PC-3 (cell line): ENCODE data around the gene FLYWCH1. TPM values are rescaled to one million over a fixed set of nuclear protein-coding genes. Genes with fewer than 3 reads are reported as not detected.

Experiments used
- ATAC-seq: fragments of 200-7000 bp; cut with Tn5 transposase; 2 replicates; pipeline ENCODE4 v1.9.1; 2020; ENCODE audit warnings: mild to moderate bottlenecking, moderate library complexity
- BruUV-seq: library from RNA; stranded (reverse); fragments of 400-500 nt; replicated peaks from 2 replicates; lab custom pipeline; 2021; lab: Mats Ljungman, UMichigan
- CTCF ChIA-PET: fragments of 300-600 bp; sonication (Branson Sonifier 250); formaldehyde crosslinking; loops from one replicate; lab custom pipeline; 2022; ENCODE audit warnings: antibody characterized with exemption; lab: Charles Lee
- POLR2A ChIA-PET: fragments of 300-600 bp; sonication (Branson Sonifier 250); formaldehyde crosslinking; loops from one replicate; lab custom pipeline; 2022; ENCODE audit warnings: antibody characterized with exemption; ENCODE audit not compliant: unreplicated experiment; lab: Charles Lee
- DNase-seq: peaks from one replicate; pipeline ENCODE4 v3.0.0-alpha.2; 2015
- H2AFZ ChIP-seq: fragments of 300-600 bp; sonication (generic); 2 replicates; pipeline ENCODE4 v1.6.0; 2016; ENCODE audit warnings: antibody characterized with exemption, low read length
- H3F3A ChIP-seq: fragments of 300-600 bp; sonication (generic); one replicate; pipeline ENCODE4 v1.6.0; 2017; ENCODE audit warnings: antibody characterized with exemption, low read length, control low read depth, mild to moderate bottlenecking; ENCODE audit not compliant: unreplicated experiment
- H3K27ac ChIP-seq: fragments of 300-600 bp; sonication (generic); 2 replicates; pipeline ENCODE4 v1.5.1; 2016; ENCODE audit warnings: mild to moderate bottlenecking, low read length
- H3K27me3 ChIP-seq: fragments of 300-600 bp; sonication (generic); 2 replicates; pipeline ENCODE4 v1.6.1; 2016; ENCODE audit warnings: low read length, mixed read lengths
- H3K36me3 ChIP-seq: fragments of 300-600 bp; sonication (generic); 2 replicates; pipeline ENCODE4 v1.6.1; 2016; ENCODE audit warnings: low read depth, mixed run types, low read length, mixed read lengths
- H3K4me1 ChIP-seq: fragments of 300-600 bp; sonication (generic); 2 replicates; pipeline ENCODE4 v1.5.1; 2016; ENCODE audit warnings: low read length; ENCODE audit not compliant: insufficient read depth
- H3K4me2 ChIP-seq: fragments of 300-600 bp; sonication (generic); 2 replicates; pipeline ENCODE4 v1.6.0; 2016; ENCODE audit warnings: low read length
- H3K4me3 ChIP-seq: fragments of 300-600 bp; sonication (generic); 2 replicates; pipeline ENCODE4 v1.5.1; 2016; ENCODE audit warnings: mild to moderate bottlenecking, low read length, mixed read lengths
- H3K79me2 ChIP-seq: fragments of 300-600 bp; sonication (generic); 2 replicates; pipeline ENCODE4 v1.6.1; 2017; ENCODE audit warnings: low read length, mixed read lengths
- H3K9ac ChIP-seq: fragments of 300-600 bp; sonication (generic); 2 replicates; pipeline ENCODE4 v1.6.0; 2016; ENCODE audit warnings: mild to moderate bottlenecking, low read length
- H3K9me2 ChIP-seq: fragments of 300-600 bp; sonication (generic); replicated peaks from 2 replicates; pipeline ENCODE4 v1.6.1; 2016; ENCODE audit warnings: mixed run types, low read length, mixed read lengths
- H3K9me3 ChIP-seq: fragments of 300-600 bp; sonication (generic); 2 replicates; pipeline ENCODE4 v1.6.1; 2016; ENCODE audit warnings: low read length, mixed read lengths
- H4K20me1 ChIP-seq: fragments of 300-600 bp; sonication (generic); 2 replicates; pipeline ENCODE4 v1.6.1; 2016; ENCODE audit warnings: low read length, mixed read lengths
- CTCF ChIP-seq: fragments of 300-600 bp; sonication (generic); conservative IDR thresholded peaks from 2 replicates; pipeline ENCODE4 v1.5.1; 2017; ENCODE audit warnings: antibody characterized with exemption, low read depth, mild to moderate bottlenecking, low read length
- EZH2 ChIP-seq: fragments of 300-600 bp; sonication (generic); IDR thresholded peaks from one replicate; pipeline ENCODE4 v1.6.1; 2017; ENCODE audit warnings: antibody characterized with exemption, mild to moderate bottlenecking, low read length; ENCODE audit not compliant: unreplicated experiment
- EZH2phosphoT487 ChIP-seq: fragments of 300-600 bp; sonication (generic); IDR thresholded peaks from 2 replicates; pipeline ENCODE4 v1.6.1; 2018; ENCODE audit warnings: mild to moderate bottlenecking, antibody characterized with exemption, low read length, borderline replicate concordance
- intact Hi-C: fragments of 100-400 bp; cut with micrococcal nuclease; formaldehyde crosslinking; loops from 2 replicates; pipeline ENCODE4 v1.9.0; 2023
- total RNA-seq: library from RNA; depleted of rRNA; stranded (reverse); fragments of >200 nt; gene quantifications from 2 replicates; pipeline ENCODE4 v1.2.3, GENCODE V29; 2014

The FLYWCH1 gene
- total RNA-seq, 1 experiment from 2014 or later, result 41.4 TPM

GRCh38 chr16:2883458-2883908, 28.2 kb upstream of the FLYWCH1 start:
- peaks cover under 1% of the 10 kb centered on the region; the same call in 1 of the 2 replicates for H3K36me3 ChIP-seq
- peak overlapping the region; percentile 77 for H3K9ac ChIP-seq
- no peak for DNase-seq
- no peaks in the 10 kb centered on the region for H3K9me3 ChIP-seq
- ATAC-seq, result peak; percentile 8; the same call in 1 of the 2 replicates
- no peaks in the 10 kb centered on the region for H3K9me2 ChIP-seq
- peak overlapping the region; percentile 90 for H3K4me3 ChIP-seq
- CTCF ChIA-PET, result interaction anchor here (1.7 kb wide), 1 partner anchor 44 kb away, joined by 4 read pairs; no protein-coding TSS in a partner anchor
- H3K4me2 ChIP-seq, result peak overlapping the region; percentile 90
- no peak overlapping the region for H3K27ac ChIP-seq
- peak overlapping the region; percentile 80 for H2AFZ ChIP-seq
- BruUV-seq, result no TSS peak
- TF ChIP-seq CTCF, result no peak
- no peak for TF ChIP-seq EZH2
- no peak for TF ChIP-seq EZH2phosphoT487
- H3K79me2 ChIP-seq, result peaks cover 16% of the 10 kb centered on the region
- H3K4me1 ChIP-seq, result peaks cover 5% of the 10 kb centered on the region; the same call in 1 of the 2 replicates
- intact Hi-C loops, result loop anchor here (2.0 kb wide), 1 partner anchor 21 kb away; no protein-coding TSS in a partner anchor
- H4K20me1 ChIP-seq, result no peaks in the 10 kb centered on the region
- no peaks in the 10 kb centered on the region for H3F3A ChIP-seq
- H3K27me3 ChIP-seq, result no peaks in the 10 kb centered on the region
- POLR2A ChIA-PET, result interaction anchor here (0.8 kb wide), 1 partner anchor 24 kb away, joined by 4 read pairs; no protein-coding TSS in a partner anchor

- Histone ChIP-seq H3K27me3 (no peaks in the 10 kb centered on the region), H2AFZ (peak overlapping the region; percentile 80), H3K4me2 (peak overlapping the region; percentile 90), H3K9me2 (no peaks in the 10 kb centered on the region), H4K20me1 (no peaks in the 10 kb centered on the region), H3K9ac (peak overlapping the region; percentile 77; the same call in 1 of the 2 replicates), H3K27ac (no peak overlapping the region), H3F3A (no peaks in the 10 kb centered on the region), H3K4me3 (peak overlapping the region; percentile 90), H3K9me3 (no peaks in the 10 kb centered on the region), H3K36me3 (peaks cover 3% of the 10 kb centered on the region; the same call in 1 of the 2 replicates), H3K79me2 (peaks cover 16% of the 10 kb centered on the region), H3K4me1 (peaks cover 5% of the 10 kb centered on the region; the same call in 1 of the 2 replicates)
- no peak for DNase-seq
- ChIA-PET CTCF (interaction anchor here (1.7 kb wide), 1 partner anchor 43 kb away, joined by 4 read pairs; no protein-coding TSS in a partner anchor), POLR2A (no interaction called here)
- BruUV-seq, result TSS peak; percentile 49
- TF ChIP-seq EZH2phosphoT487, result no peak
- TF ChIP-seq EZH2, result no peak
- no peak for TF ChIP-seq CTCF
- ATAC-seq, result no peak
- intact Hi-C loops, result no loop called here
These were observed 27.7 kb upstream of the FLYWCH1 start for GRCh38 chr16:2884041-2884451.

GRCh38 chr16:2894231-2894630, 17.5 kb upstream of the FLYWCH1 start:
- no peaks in the 10 kb centered on the region for H3K79me2 ChIP-seq
- ChIA-PET POLR2A (no interaction called here), CTCF (no interaction called here)
- no peaks in the 10 kb centered on the region for H3K4me1 ChIP-seq
- no peak overlapping the region for H3K27ac ChIP-seq
- ATAC-seq (no peak), DNase-seq (no peak)
- H3K27me3 ChIP-seq, result no peaks in the 10 kb centered on the region
- H3K9me2 ChIP-seq, result no peaks in the 10 kb centered on the region
- no peaks in the 10 kb centered on the region for H4K20me1 ChIP-seq
- H3K4me3 ChIP-seq, result no peak overlapping the region
- H3K4me2 ChIP-seq, result no peak overlapping the region
- TF ChIP-seq EZH2phosphoT487 (no peak), EZH2 (no peak), CTCF (no peak)
- no peaks in the 10 kb centered on the region for H3K9me3 ChIP-seq
- intact Hi-C loops, result no loop called here
- H3K36me3 ChIP-seq, result no peaks in the 10 kb centered on the region
- BruUV-seq, result no TSS peak
- no peak overlapping the region for H3K9ac ChIP-seq
- no peaks in the 10 kb centered on the region for H3F3A ChIP-seq
- no peak overlapping the region for H2AFZ ChIP-seq
